ENCODE measurements around the gene YTHDF1. TPM values are rescaled to one million over a fixed set of nuclear protein-coding genes. Genes with fewer than 3 reads are reported as not detected.

YTHDF1 gene
- total RNA-seq, 1 donor from 2014 or later: 27.1 TPM

DNA sequence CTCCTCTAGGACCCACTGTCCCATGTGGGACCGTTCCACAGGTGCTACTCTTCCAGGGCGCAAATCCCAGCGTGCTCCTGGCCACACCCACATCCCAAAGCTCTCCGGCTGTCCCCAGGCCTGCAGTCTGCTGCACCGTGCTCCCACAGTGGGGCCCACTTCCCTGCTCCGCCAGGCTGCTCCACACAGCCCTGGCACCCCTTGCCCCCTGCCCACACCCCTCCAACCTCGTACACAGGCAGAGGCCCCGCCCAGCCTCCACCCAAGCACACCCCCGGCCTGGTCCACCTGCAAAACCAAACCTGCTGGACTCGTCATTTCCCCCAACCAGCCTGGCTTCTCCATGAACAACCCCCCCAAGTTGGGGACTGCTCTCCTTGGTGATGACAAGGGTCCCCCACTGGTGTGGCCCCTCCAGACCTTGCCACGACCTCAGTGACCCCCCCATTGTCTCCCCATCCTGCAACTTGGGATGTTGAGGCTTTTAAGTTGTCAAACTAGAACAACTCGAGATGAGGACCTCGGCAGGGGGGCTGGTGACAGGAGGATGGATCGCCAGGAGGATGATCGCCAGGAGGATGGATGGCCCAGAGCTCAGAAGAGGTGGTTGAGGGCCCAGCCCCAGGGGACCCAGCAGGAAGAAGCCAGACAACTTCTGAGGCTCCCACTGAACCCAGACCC is 27.1 kb downstream of the YTHDF1 start:
- Histone ChIP-seq H3K36me3 (ENCODE audit: control insufficient read depth, insufficient read depth, low read length) (no peaks in the 10 kb centered on the region), H3K27me3 (ENCODE audit: control insufficient read depth, insufficient read depth, low read length) (no peaks in the 10 kb centered on the region), H3K4me3 (ENCODE audit: low read depth, low read length) (no peak overlapping the region)
- DNase-seq (ENCODE audit: low read depth): no peak
- FAIRE-seq: no peak
- TF ChIP-seq, protein P1, sequence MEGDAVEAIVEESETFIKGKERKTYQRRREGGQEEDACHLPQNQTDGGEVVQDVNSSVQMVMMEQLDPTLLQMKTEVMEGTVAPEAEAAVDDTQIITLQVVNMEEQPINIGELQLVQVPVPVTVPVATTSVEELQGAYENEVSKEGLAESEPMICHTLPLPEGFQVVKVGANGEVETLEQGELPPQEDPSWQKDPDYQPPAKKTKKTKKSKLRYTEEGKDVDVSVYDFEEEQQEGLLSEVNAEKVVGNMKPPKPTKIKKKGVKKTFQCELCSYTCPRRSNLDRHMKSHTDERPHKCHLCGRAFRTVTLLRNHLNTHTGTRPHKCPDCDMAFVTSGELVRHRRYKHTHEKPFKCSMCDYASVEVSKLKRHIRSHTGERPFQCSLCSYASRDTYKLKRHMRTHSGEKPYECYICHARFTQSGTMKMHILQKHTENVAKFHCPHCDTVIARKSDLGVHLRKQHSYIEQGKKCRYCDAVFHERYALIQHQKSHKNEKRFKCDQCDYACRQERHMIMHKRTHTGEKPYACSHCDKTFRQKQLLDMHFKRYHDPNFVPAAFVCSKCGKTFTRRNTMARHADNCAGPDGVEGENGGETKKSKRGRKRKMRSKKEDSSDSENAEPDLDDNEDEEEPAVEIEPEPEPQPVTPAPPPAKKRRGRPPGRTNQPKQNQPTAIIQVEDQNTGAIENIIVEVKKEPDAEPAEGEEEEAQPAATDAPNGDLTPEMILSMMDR (IDR thresholded peaks at IDR 0.05; ENCODE audit: insufficient read depth, low read length, severe bottlenecking): no peak

DNA sequence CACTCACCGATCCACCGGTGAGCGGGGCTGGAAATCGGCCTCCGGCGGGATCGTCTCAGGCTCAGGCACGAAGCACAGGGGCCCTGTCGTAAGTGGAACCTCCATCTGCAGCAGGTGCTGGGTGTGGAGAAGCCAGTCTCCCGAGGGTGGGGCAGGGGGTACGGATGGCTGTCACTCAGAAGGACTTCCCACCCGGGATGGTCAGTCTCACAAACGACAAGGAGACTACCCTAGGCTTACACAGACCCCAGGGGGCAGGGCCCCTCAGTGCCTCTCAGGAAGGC is 27.8 kb downstream of the YTHDF1 start:
- no peak for FAIRE-seq
- TF ChIP-seq, protein P1 (IDR thresholded peaks at IDR 0.05; ENCODE audit: insufficient read depth, low read length, severe bottlenecking): no peak

DNA sequence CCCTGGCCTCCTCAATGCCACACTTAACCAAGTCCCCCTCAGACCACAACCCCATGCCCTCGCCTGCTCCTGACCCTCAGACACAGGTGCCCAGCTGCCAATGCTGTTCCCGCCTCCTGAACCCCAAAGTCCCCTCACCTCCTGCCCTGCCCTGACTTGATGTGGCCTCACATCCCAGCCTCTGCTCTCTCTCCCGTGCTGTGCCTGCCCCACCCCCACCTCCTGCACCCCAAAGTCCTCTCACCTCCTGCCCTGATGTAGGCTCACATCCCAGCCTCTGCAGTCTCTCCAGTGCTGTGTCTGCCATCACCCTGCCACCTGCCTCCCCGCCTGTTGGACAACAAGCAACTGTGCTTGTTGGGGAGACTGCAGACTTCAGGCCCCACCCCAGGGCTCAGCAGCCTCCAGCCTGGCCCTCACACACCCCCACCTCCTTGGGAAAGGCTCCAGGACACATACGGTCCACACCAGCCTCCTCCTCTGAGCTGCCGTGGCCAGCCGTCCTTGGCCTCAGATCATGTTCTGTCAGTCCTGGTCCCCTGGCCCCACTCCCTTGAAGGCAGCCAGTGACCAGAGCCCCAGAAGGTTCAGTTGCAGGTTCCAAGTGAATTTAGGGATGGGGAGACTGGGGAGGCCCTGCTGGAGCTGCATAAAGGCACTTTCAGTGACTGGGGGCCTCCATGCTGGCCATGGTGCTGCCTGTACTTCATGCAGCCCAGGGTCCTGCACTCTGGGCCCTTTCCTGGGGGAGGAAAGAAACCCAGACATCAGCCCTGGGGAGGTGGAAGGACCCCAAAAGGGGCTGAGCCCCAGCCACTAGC is 28.4 kb downstream of the YTHDF1 start:
- Histone ChIP-seq H3K4me3 (ENCODE audit: low read depth, low read length) (no peak overlapping the region), H3K36me3 (ENCODE audit: control insufficient read depth, insufficient read depth, low read length) (no peaks in the 10 kb centered on the region), H3K27me3 (ENCODE audit: control insufficient read depth, insufficient read depth, low read length) (no peaks in the 10 kb centered on the region)
- FAIRE-seq (no peak), DNase-seq (ENCODE audit: low read depth) (no peak)
- TF ChIP-seq, protein P1 (IDR thresholded peaks at IDR 0.05; ENCODE audit: insufficient read depth, low read length, severe bottlenecking): no peak

More for the DNA sequence above, 27.8 kb downstream of the YTHDF1 start:
- Histone ChIP-seq H3K4me3 (ENCODE audit: low read depth, low read length) (no peak overlapping the region), H3K27me3 (ENCODE audit: control insufficient read depth, insufficient read depth, low read length) (no peaks in the 10 kb centered on the region), H3K36me3 (ENCODE audit: control insufficient read depth, insufficient read depth, low read length) (no peaks in the 10 kb centered on the region)
- DNase-seq (ENCODE audit: low read depth): no peak

DNA sequence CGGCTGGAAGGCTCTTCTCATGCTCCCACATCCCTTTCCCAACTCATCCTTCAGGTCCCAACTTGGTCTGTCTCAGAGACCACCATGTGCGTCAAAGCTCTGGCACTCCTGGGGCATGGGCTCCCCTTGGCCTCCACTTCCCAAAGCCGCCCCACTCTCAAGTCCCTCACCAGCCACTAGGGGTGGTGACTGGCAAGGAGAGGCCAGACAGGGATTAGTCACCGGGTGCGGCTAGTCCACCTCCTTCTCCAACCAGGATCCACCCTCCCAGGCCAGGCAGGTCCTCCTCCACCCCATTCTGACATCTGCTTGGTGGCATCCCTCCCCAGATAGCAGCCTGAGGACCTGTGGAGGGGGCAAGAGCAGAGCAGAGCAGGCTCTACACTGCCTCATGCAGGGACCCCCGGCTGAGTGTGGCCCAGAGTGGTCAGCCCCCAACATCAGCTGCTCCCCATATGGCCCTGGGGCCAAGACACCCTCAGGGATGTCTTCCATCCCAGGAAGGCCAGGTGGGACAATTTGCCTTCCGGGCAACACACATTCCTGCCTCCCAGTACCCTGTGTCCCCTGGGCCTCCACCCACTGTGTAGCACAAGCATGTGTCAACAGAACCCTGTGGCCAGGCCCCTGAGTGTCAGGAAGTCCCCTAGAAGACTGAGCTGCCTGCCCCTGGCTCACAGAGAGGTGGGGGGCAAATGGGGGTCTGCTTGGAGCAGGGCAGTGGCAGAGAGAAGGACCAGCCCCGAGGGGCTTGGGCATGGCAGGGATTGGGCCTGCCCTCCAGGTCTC is 29.2 kb downstream of the YTHDF1 start:
- Histone ChIP-seq H3K36me3 (ENCODE audit: control insufficient read depth, insufficient read depth, low read length) (no peaks in the 10 kb centered on the region), H3K4me3 (ENCODE audit: low read depth, low read length) (no peak overlapping the region), H3K27me3 (ENCODE audit: control insufficient read depth, insufficient read depth, low read length) (no peaks in the 10 kb centered on the region)
- peak; percentile 67 for DNase-seq (ENCODE audit: low read depth)
- TF ChIP-seq, protein P1 (IDR thresholded peaks at IDR 0.05; ENCODE audit: insufficient read depth, low read length, severe bottlenecking): peak; percentile 70
- FAIRE-seq: no peak

DNA sequence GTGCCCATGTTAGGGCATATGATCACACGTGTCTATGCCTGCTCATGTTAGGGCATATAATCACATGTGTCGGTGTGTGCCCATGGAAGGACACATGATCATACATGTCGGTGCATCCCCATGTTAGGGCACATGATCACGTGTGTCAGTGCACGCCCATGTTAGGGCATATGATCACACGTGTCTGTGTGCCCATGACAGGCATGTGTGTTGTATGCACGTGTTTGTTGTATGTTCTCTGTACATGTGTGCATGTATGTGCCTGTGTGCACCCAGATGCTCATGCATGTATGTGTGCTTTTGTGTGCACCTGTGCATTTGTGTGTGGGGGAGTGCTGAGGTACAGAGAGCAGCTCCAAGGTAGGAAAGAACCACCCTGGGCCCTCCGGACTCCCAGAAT is 29.8 kb downstream of the YTHDF1 start:
- Histone ChIP-seq H3K4me3 (ENCODE audit: low read depth, low read length) (no peak overlapping the region), H3K27me3 (ENCODE audit: control insufficient read depth, insufficient read depth, low read length) (no peaks in the 10 kb centered on the region), H3K36me3 (ENCODE audit: control insufficient read depth, insufficient read depth, low read length) (no peaks in the 10 kb centered on the region)
- FAIRE-seq (no peak), DNase-seq (ENCODE audit: low read depth) (no peak)
- TF ChIP-seq, protein P1 (IDR thresholded peaks at IDR 0.05; ENCODE audit: insufficient read depth, low read length, severe bottlenecking): no peak

Measured in bronchial epithelial cell (primary cell).